HG03342 (cell line): ENCODE results near the gene SMAD3.
"Not testable (repeated sequence)": the region's sequence is repeated elsewhere in the genome, so short reads cannot be mapped to it uniquely, and the experiment has no call there.

ENCODE experiments used
- ATAC-seq: cut with Tn5 transposase; IDR thresholded peaks from one replicate; pipeline ENCODE4 v1.9.1; 2021; ENCODE audit warnings: mild to moderate bottlenecking, moderate library complexity; ENCODE audit not compliant: unreplicated experiment

SMAD3 gene

DNA sequence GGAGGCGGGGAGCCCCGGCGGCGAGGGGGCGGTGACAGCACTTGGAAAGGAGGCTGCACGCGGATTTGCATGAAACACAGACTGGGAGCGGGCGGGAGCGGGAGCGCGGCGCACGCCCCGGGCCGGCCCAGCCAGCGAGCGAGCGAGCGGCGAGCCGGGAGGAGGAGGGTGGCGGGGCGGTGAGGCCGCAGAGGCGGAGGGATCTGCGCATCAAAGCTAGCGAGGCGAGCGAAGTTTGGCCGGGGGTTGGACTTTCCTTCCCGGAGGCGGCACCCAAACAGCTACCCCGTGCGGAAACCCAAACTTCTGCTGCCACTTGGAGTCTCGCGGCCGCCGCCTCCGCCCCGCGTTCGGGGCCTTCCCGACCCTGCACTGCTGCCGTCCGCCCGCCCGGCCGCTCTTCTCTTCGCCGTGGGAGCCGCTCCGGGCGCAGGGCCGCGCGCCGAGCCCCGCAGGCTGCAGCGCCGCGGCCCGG, at the start of gene SMAD3:
TSS of gene SMAD3 (plus strand) at position 72 of the 475 bp plus-strand sequence. CDS start 553 bp downstream, outside the sequence.
- ATAC-seq: peak; percentile 56

DNA sequence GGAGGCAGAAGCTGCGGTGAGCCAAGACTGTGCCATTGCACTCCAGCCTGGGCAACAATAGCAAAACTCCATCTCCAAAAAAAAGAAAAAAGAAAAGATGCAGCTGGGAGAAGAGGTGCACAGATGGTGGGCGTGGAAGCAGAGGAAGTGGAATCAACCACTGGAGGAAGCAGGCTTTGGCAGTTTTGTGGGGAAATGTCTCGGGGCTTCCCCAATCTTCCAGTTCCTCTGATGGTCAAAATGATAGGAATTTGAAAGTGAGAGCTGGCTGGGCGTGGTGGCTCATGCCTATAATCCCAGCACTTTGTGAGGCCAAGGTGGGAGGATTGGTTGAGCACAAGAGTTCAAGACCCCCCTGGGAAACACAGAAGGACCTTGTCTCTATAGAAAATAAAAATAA, 48.1 kb upstream of the SMAD3 start:
- no peak for ATAC-seq

DNA sequence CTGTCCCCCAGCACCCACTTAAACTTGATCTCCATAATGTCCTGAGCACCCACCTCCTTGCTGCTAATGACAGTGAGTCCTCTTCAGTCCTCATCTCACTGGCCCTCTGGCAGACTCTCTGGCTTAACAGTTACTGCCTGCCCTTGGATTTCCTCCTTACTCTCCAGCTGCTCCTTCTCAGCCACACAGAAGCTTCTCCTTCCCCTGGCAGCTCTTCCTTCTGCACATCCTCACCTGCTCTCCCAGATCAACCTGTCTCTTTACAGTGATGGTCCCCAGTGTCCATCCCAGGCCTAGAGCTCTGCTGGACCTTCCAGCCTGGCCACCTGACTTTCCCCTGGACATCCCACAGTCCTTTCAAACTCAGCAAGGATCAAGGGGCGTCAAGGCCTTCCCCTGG, 47.4 kb upstream of the SMAD3 start:
- no peak for ATAC-seq

DNA sequence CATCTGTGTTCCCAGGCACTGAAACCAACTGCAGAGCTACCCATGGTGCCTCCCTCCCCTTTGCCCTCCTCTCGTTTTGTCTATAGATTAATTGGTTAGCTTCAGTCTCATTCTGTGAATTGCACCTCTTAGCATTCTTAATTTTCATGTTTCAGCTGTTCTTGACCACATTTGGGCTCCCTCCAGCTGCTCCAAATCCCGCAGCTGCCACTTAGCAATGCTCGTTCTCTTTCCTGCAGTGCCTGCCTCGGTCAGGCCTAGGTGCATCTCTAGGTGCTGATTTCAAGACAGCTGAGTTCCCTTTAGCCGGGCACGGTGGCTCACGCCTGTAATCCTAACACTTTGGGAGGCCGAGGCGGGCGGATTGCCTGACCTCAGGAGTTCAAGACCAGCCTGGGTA, 47.0 kb upstream of the SMAD3 start:
- ATAC-seq: no peak

DNA sequence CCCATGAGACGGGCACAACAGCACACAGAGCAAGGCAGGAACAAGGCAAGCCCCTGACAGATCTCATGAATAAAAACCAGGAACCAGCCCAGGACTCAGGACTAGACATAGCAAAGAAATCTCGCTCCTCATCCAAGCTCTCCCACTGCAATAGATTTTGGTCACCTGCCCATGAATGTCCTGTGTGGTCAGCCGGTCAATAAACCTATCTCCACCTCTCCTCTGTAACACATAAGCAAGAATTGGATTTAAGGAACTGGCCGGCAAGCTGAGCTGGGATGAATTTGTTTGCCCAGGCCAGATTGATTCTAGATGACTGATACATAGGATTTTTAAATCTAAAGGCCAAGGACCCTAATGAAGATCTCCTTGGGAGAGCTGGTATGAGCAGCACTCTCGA, 46.3 kb upstream of the SMAD3 start:
- no peak for ATAC-seq

DNA sequence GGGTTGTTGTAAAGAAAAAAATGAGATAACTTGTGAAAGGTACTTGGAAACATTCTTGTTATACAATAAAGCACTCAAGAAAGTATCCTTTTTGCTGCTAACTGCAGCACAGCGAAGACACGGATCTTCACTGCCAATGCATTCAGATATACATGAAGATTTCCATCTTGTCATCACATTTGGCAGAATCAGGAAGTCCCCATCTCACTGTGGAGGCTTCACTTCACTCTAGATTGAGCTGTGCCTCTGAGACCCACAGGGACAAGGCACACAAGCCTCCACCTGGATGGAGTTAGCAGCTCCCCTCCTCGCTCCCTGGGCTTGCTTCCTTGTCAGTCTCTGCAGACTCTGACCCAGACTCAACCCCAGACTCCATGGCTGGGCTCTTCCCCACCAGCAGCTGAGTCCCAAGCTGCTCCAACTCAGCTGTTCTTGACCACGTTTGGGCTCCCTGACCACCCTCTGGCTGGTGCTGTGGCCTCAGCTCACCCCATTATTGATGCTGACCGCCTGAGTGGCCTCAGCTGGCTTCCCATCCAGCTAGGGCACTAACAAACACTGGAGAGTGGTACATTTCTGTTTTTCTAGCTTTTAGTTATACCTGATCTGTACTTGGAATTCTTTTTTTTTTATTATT, 45.4 kb upstream of the SMAD3 start:
- ATAC-seq: no peak

DNA sequence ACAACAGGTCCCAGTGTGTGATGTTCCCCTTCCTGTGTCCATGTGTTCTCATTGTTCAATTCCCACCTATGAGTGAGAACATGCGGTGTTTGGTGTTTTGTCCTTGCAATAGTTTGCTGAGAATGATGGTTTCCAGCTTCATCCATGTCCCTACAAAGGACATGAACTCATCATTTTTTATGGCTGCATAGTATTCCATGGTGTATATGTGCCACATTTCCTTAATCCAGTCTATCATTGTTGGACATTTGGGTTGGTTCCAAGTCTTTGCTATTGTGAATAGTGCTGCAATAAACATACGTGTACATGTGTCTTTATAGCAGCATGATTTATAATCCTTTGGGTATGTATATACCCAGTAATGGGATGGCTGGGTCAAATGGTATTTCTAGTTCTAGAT, 44.7 kb upstream of the SMAD3 start:
- not testable (repeated sequence) for ATAC-seq

DNA sequence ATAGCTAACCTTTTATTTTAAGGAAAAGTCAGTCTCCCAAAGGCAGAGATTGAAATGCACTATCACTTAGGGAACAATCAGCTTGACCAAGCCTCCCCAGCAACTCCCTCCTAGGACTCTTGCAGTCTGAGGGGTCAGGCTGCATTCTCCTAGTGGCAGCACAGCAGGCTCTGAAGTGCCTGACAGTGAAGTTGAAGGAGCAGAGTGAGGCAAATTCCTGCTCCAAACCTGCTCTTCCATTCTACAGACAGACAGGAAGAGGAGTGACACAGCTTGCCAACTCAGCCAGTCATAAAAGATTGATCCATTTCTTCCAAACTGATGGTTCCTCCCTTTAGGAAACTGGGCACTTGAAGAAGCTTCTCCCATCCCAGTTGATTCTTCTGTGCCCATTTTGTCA, 43.9 kb upstream of the SMAD3 start:
- ATAC-seq: no peak

DNA sequence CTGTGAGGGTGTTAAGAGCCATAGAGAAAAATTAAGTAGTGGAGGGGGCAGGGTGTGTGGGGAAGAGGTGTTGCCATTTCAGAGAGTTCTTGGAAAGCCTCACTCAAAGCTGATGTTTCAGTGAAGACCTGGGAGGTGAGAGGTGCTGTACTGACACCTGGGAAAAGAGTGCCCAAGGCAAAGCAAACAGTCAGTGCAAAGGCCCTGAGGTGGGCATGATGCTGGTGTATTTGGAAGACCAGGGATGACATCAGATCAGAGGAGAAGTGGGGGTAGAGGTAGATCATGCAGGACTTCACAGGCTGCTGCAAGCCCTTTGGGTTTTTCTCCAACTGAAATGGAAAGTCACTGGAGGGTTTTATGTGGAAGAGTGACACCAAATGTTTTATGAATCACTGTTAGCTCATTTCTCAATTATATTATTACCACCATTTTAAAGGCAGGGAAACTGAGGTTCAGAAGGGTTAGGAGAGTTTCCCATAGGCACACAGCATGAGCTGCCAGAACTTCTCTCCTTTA, 42.8 kb upstream of the SMAD3 start:
- no peak for ATAC-seq

DNA sequence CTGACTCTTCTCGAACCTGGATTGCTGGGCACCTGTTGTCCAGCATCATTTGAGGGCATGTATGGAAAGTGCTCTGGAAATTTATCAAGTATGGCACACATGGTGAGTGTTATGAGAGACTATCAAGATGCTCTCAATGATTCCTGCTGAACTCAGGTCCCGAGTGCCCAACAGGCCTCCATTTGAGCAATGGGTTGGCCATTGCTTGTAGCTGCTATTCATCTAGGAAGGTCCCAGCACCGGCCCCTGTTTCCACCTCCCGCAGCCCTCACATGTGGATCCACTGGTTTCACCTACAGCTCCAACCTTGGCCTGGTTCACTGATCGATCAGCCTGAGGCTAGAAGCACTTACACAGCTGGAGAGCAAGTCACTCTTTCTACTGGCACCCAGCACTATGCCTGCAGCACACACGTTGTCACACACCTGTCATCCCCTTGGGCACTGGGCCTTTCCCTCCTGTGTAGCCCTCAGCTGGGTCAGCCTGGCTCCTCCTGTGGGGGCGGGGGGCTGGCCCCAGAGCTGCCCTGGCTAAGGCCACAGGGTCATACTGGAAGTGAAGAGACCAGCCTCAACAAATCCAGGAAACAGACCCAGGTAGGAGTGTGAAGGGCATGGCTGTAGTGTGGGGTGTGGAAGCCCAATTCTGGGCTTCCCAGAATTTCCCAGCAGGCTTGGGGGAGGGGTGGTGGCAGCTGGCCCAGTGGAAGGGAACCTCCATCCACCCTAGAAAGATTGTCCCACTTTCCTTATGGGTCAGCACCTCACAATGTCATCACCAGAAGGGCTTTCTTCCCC, 41.7 kb upstream of the SMAD3 start:
- no peak for ATAC-seq

DNA sequence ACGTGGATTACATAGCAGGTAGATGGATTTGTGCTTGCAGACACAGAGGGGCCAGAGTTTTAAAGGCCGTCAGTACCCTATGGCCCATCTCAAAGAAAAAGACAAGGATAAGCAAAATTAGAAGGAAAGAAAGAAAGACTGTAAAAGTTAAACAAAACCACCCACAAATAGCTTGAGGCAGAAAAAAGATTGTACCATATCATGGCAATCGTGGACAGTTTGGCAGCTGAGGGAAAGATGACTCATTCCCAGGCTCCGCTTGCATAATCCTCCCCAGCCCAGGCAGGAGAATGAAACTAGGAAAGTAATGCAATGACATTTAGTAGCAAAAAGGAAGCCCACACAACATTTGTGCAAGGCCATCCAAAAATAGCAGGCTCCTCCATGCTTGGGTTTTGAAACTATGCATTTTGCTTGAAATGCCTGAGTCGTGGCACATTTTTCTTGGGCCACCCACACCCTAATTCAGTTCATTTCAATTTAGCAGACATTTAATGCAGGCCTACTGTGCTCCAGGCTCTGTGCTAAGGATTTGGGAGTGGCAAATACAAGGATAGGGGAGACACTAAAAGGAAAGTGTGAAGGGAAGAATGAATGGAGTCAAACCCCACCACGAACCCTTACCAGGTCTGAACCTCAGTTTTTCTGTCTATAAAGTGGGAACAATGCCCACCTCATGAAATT, 40.9 kb upstream of the SMAD3 start:
- ATAC-seq: no peak

DNA sequence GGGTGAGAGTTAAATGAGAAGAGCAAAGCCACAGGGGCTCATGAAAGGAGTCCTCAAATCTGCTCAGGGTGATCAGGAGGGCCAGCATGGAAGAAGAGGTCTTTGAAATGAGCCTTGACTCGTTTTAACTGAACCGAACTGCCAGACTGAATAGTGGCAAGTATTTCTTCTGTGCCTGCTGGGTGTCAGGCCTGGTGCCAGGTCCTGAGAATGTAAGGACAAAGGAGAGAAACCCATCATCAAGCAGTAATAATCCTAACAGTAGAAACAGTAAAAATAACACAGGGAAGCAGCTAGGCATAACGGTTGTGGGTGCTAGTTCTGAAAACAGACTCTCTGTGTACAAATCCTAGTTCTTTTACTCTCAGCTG, 40.4 kb upstream of the SMAD3 start:
- ATAC-seq: no peak

DNA sequence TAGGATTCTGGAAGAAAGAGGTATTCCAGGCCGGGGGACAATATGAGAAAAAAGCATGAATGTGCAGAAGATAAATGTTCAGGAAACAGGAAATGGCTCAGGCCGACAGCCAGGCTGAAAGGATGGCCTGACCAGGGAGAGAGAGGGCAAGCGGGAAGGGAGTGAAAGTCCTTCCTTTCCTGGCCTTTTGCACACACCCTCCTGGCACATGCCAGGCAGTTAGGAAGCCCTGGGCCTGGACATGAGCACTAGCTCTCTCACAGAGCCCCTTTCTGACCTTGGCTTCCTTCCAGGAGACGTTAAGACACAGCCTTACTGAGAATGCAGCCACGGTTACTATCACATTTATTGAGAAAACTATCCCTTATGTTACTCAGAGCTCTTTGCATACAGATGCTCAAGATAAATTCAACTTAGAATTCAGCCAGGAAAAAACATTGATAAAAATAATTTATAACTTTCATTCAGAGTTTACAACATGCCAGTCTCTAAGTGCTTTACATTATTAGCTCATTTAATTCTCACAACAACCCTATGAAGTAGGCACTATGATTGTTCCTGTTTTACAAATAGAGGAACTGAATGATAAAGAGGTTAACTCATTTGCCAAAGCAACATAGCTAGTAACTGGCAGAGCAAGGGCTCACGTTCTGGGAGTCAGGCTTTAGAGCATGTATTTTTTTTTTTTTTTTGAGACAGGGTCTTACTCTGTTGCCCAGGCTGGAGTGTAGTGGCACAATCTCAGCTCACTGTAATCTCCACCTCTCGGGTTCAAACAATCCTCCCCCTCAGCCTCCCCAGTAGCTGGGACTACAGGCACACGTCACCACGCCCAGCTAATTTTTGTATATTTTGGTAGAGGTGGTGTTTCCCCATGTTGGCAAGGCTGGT, 39.4 kb upstream of the SMAD3 start:
- no peak for ATAC-seq

DNA sequence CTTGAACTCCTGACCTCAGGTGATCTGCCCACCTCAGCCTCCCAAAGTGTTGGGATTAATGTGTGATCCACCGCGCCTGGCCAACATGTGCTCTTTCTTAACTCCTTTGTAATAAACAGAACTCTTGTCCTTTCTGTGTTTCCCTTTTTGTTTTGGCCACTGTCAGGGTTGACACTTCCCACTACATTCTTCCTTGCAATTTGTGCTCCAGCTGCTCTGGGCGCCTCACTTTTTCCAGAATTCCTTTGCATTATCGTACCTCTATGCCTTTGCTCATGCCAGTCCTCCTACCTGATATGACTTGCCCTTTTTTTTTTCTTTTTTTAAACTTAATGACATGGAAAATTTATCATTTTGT, 38.8 kb upstream of the SMAD3 start:
- ATAC-seq: no peak

DNA sequence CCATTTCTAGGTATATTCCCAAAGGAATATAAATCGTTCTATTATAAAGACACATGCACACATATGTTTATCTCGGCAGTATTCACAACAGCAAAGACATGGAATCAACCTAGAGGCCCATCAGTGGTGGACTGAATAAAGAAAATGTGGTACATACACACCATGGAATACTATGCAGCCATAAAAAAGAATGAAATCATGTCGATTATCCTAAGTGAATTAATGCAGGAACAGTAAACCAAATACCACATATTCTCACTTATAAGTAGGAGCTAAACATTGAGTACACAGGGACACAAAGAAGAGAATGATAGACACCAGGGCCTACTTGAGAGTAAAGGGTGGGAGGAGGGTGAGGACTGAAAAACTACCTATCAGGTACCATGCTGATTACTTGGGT, 37.0 kb upstream of the SMAD3 start:
- ATAC-seq: not testable (repeated sequence)

DNA sequence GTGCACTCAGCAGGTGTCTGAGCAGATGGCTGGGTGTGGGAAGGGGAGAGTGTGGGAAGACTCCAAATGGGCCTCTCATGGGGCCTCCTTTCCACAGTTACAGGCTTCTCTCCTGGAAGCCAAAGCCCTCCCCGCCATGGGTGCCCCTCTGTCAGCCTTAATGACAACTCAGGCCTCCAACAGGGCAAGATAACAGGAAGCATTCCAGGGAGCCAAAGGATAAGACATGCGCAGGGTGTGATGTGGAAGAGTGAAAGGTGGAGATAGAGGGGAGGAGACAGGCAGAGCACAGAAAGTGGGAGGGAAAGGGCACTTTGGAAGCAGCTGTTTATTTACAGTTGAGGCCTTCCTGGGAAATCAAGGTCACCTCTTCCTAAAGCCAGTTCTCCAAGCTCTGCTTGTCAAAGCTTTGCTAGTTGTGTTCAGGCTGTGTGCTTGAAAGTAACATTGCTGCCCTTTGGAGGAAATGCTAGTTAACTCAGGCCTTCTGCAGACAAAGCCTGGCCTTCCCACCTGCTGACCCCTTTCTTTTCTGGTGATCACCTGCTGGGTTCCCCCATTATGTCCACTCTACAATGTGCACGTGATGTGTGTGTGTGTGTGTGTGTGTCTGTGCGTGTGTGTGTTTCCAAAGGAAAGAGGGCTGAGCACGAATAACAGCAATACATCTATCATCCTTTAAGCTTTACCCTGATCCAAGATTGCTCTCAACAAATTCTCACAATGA, 35.2 kb upstream of the SMAD3 start:
- ATAC-seq: no peak

DNA sequence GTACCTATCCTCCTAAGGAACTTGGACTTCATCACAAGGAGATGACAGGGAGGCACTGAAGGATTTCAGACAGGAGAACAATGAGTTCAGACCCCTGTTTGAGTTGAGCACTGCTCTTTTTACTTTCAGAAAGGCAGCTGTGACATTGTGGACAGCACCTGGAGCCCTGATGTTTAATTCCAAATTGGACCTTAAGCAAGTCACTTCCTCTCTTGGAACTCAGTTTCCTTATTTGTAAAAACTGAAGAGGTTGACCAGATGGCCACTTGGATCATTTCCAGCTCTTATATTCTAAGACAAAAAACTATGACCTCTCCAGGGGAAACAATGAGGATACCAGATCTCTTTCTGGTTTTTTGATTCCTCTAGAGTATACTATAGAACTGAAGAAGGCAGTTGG, 34.1 kb upstream of the SMAD3 start:
- no peak for ATAC-seq

DNA sequence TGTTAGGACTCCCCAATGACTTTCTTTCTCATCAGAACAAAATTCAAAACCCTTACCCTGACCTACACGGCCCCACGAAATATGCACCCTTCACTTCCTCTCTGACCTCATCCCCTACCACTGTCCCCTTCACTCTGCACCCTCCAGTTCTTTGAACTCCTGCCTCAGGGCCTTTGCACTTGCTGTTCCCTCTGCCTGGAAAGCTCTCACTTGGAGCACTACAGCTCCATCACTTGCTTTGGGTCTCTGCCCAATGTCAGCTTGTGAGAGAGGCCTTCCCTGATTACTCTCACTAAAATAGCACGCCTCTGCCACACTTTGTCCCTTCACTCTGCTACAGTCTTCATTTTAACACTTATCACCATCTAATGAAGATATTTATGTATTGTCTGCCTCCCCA, 32.8 kb upstream of the SMAD3 start:
- ATAC-seq: no peak

DNA sequence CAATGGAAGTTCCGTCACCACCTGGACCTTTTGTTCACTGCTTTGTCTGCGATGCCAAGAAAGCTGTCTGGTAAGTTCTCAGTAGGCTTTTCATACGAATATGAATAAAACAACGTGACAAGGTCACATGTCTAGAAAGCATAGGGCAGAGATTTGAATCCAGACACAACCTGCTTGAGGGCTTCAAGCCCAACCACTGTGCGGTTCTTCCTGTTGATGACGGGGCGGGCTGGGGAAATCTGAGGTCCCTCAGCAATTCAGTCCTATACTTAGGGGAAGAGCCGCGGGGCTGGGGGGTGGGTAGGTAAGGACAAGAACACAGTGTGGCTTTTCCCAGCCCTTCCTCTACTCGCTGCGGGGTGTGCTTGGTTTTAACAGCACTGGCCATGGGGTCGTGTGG, 32.4 kb upstream of the SMAD3 start:
- ATAC-seq: no peak

DNA sequence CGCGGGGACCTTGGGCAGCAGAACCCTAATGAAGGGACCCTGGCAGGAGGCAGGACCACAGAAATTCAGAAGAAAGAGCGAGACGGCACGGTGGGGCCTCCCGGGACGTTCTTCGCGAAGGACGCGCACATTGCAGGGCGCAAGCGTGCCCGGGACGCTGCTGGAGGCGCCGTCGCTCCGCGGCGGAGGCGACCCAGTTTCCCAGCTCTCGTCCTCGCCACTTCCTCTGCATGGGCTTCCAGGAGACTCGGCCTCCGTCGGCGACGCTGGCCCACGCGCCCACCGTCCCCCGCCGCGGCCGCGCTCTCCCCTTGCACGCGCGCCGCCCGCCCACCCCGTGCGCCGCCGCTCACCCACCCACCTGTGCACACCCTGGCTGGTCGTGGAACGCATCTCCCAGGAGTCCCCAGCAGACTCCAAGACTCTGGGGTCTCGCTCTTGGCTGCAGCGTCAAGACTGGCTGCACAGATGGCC, 31.8 kb upstream of the SMAD3 start:
- no peak for ATAC-seq
